GM12875 (cell line): Measurements from ENCODE around the gene S1PR2.
"Not testable (repeated sequence)": the region's sequence is repeated elsewhere in the genome, so short reads cannot be mapped to it uniquely, and the experiment has no call there.

Experiments used
- H3K4me3 ChIP-seq: one replicate; pipeline ENCODE4 v1.5.1; 2011; ENCODE audit warnings: low read depth, low read length, control low read depth
- CTCF ChIP-seq: IDR thresholded peaks from 2 replicates; pipeline ENCODE4 v1.5.1; 2011; ENCODE audit warnings: low read depth, mild to moderate bottlenecking, control low read depth, inconsistent platforms, low read length, moderate library complexity, borderline replicate concordance; ENCODE audit not compliant: insufficient read depth

Gene S1PR2

GRCh38 chr19:10254244-10254643, 23.1 kb upstream of the S1PR2 start:
- no peak overlapping the region for H3K4me3 ChIP-seq
- TF ChIP-seq CTCF: no peak

- no peak for TF ChIP-seq CTCF
- peak overlapping the region; percentile 99 for H3K4me3 ChIP-seq
Observed at GRCh38 chr19:10252707-10253106, 21.6 kb upstream of the S1PR2 start.

- TF ChIP-seq CTCF: no peak
- peak within 1 kb of the TSS; percentile 99 for H3K4me3 ChIP-seq
Observed at GRCh38 chr19:10251792-10252694, 20.9 kb upstream of the S1PR2 start, which contains the start of gene MRPL4. MRPL4 (plus strand) TSS chr19:10252214; CDS start chr19:10252254, 40 bp downstream.

- no peak overlapping the region for H3K4me3 ChIP-seq
- no peak for TF ChIP-seq CTCF
Observed at GRCh38 chr19:10246511-10246910, 15.4 kb upstream of the S1PR2 start.

GRCh38 chr19:10245189-10245939, 14.2 kb upstream of the S1PR2 start:
- no peak for TF ChIP-seq CTCF
- no peak overlapping the region for H3K4me3 ChIP-seq

GRCh38 chr19:10243606-10244005, 12.5 kb upstream of the S1PR2 start:
- TF ChIP-seq CTCF: no peak
- H3K4me3 ChIP-seq: no peak overlapping the region

GRCh38 chr19:10241826-10242449, 10.8 kb upstream of the S1PR2 start:
- H3K4me3 ChIP-seq: not testable (repeated sequence)
